ENCODE measurements around the gene TMEM135.

TMEM135 gene

DNA sequence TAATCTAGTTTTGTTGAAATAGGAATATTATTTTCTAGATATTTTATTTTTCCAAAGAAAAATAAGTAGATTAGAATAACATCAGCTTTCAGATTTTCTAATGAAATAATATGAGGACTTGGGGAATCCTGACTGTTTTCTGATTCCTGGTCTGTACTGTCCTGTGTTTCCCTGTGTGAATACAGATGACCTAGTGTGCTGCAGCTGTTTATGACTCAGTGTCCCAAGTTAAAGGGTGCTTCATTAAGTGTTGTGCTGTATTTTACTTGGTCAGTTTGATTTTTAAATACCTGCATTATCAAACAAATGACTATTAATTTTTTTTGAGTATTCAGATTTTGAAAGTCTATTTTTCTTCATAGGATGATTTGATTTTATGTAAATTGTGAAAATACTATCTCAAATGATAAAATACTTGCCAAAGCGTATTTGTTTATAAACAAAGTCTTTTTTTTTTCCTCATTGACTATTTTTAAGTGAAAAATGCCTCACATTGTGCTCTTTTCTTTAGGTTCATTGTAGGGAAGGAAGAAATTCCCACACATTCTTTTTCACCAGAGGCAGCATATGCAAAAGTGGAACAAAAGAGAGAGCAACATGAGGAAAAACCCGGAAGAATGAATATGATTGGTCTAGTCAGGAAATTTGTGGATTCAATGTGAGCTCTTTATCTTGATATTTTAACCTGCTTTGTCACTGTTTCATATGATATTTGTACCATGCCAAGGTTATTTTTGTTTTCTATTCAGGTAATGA lies 264.2 kb downstream of the TMEM135 start:
- Histone ChIP-seq H3K27me3 (ENCODE audit: control insufficient read depth in 2 of 2, insufficient read depth in 2 of 2, low read length in 2 of 2) (no peaks in the 10 kb centered on the region), H3K9ac (ENCODE audit: low read depth in 1 of 2, low read length in 2 of 2) (no peak overlapping the region), H3K9me3 (ENCODE audit: control insufficient read depth in 2 of 2, low read length in 2 of 2) (no peaks in the 10 kb centered on the region), H3K4me3 (ENCODE audit: low read length in 2 of 2) (no peak overlapping the region), H3K4me1 (ENCODE audit: control insufficient read depth in 2 of 2, insufficient read depth in 2 of 2, low read length in 2 of 2) (peaks cover 8 to 19% of the 10 kb centered on the region in 2 donors), H3K36me3 (ENCODE audit: control insufficient read depth in 2 of 2, insufficient read depth in 2 of 2, low read length in 2 of 2) (no peaks in the 10 kb centered on the region), H3K27ac (ENCODE audit: low read depth in 2 of 2, low read length in 2 of 2) (no peak overlapping the region)

DNA sequence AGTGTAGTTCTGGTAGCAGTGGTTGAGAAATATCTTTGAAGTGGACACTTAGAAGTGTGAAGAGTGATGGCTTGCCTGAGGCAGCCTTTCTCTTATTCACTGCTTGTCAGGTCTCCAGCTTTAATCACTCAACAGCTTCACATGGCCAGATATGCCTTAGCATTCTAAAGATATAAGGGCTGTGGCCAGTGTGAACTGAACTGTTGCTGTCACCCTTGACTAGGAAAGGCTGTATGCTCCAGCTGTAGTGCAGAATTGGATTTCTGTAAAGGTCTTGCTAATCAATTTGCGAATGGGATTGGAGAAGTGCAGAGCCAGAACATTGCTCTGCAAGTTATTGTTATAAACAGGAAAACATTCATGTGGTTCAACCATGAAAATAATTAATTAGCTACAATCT lies 266.7 kb downstream of the TMEM135 start:
- Histone ChIP-seq H3K4me3 (ENCODE audit: low read length in 2 of 2) (no peak overlapping the region), H3K27me3 (ENCODE audit: control insufficient read depth in 2 of 2, insufficient read depth in 2 of 2, low read length in 2 of 2) (no peaks in the 10 kb centered on the region), H3K9me3 (ENCODE audit: control insufficient read depth in 2 of 2, low read length in 2 of 2) (no peaks in the 10 kb centered on the region), H3K9ac (ENCODE audit: low read depth in 1 of 2, low read length in 2 of 2) (no peak overlapping the region), H3K4me1 (ENCODE audit: control insufficient read depth in 2 of 2, insufficient read depth in 2 of 2, low read length in 2 of 2) (peaks cover 8 to 16% of the 10 kb centered on the region in 2 donors), H3K27ac (ENCODE audit: low read depth in 2 of 2, low read length in 2 of 2) (no peak overlapping the region), H3K36me3 (ENCODE audit: control insufficient read depth in 2 of 2, insufficient read depth in 2 of 2, low read length in 2 of 2) (no peaks in the 10 kb centered on the region)

DNA sequence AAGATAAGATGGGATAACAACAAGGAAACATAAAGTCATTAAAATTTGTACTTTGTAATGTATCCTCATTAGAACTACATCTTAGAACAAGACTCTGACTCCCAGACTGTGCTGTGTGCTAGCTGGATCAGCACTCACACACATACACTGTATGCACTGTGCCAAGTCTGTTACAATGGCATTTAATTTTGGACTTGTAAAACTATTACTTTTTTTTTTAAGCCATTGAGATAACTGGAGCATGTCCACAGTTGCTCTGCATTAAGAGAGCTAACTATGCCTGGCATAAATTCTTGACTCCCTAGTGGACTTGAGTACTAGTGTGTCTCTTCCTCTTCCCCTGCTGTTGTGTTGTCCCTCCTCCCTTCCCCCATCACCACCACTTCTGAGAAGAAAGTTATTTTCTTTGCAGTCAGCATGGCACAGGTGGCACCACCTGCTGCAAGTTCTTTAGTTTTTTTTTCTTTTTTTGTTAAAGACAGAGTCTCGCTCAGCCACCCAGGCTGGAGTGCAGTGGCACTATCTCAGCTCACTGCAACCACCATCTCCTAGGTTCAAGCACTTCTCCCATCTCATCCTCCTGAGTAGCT lies 268.6 kb downstream of the TMEM135 start:
- Histone ChIP-seq H3K4me3 (ENCODE audit: low read length in 2 of 2) (no peak overlapping the region), H3K9me3 (ENCODE audit: control insufficient read depth in 2 of 2, low read length in 2 of 2) (no peaks in the 10 kb centered on the region), H3K4me1 (ENCODE audit: control insufficient read depth in 2 of 2, insufficient read depth in 2 of 2, low read length in 2 of 2) (peaks cover 0 to 2% of the 10 kb centered on the region in 2 donors), H3K27me3 (ENCODE audit: control insufficient read depth in 2 of 2, insufficient read depth in 2 of 2, low read length in 2 of 2) (no peaks in the 10 kb centered on the region), H3K36me3 (ENCODE audit: control insufficient read depth in 2 of 2, insufficient read depth in 2 of 2, low read length in 2 of 2) (no peaks in the 10 kb centered on the region), H3K27ac (ENCODE audit: low read depth in 2 of 2, low read length in 2 of 2) (no peak overlapping the region), H3K9ac (ENCODE audit: low read depth in 1 of 2, low read length in 2 of 2) (no peak overlapping the region)

DNA sequence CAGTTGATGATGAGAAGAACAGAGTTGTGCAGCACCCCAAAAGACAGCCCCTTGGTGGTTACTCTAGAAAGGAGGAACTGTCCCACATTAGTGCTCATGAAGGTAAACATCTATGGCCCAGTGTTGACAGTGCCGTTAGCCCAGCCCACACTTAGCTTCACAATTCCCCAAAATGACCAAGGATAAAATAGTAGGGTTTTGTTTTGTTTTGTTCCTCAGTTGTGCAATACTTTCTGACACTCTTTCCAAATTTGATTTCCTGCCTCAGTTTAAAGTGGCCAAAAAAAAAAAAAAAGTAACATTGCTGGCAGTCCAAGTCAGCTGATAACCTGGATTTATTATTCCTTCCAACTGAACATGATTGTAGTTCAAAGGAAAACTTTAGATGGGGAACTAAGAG lies 269.4 kb downstream of the TMEM135 start:
- Histone ChIP-seq H3K27ac (ENCODE audit: low read depth in 2 of 2, low read length in 2 of 2) (no peak overlapping the region), H3K4me1 (ENCODE audit: control insufficient read depth in 2 of 2, insufficient read depth in 2 of 2, low read length in 2 of 2) (no peaks in the 10 kb centered on the region), H3K4me3 (ENCODE audit: low read length in 2 of 2) (no peak overlapping the region), H3K36me3 (ENCODE audit: control insufficient read depth in 2 of 2, insufficient read depth in 2 of 2, low read length in 2 of 2) (no peaks in the 10 kb centered on the region), H3K9me3 (ENCODE audit: control insufficient read depth in 2 of 2, low read length in 2 of 2) (no peaks in the 10 kb centered on the region), H3K27me3 (ENCODE audit: control insufficient read depth in 2 of 2, insufficient read depth in 2 of 2, low read length in 2 of 2) (no peaks in the 10 kb centered on the region), H3K9ac (ENCODE audit: low read depth in 1 of 2, low read length in 2 of 2) (no peak overlapping the region)

DNA sequence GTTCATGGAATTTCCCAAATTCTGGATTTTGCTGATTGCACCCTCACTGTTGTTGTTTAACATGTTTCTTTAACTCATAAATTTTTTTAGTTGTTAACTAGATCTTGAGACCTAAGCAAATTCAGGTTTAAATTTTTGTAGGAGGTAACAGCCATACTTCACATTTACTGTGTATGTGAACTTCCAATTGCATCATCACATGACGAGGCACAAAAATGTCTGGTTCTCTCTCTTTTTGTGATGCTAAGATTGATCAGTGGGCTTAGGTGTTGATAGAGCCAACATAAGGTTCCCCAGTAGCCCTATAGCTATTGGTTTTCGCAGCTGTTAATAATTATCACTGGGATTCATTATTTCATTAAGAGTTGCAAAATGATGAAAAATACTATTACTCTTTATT lies 277.5 kb downstream of the TMEM135 start:
- Histone ChIP-seq H3K36me3 (ENCODE audit: control insufficient read depth in 2 of 2, insufficient read depth in 2 of 2, low read length in 2 of 2) (peaks cover 0 to 6% of the 10 kb centered on the region in 2 donors), H3K27me3 (ENCODE audit: control insufficient read depth in 2 of 2, insufficient read depth in 2 of 2, low read length in 2 of 2) (no peaks in the 10 kb centered on the region), H3K4me1 (ENCODE audit: control insufficient read depth in 2 of 2, insufficient read depth in 2 of 2, low read length in 2 of 2) (no peaks in the 10 kb centered on the region), H3K9me3 (ENCODE audit: control insufficient read depth in 2 of 2, low read length in 2 of 2) (no peaks in the 10 kb centered on the region), H3K4me3 (ENCODE audit: low read length in 2 of 2) (no peak overlapping the region), H3K27ac (ENCODE audit: low read depth in 2 of 2, low read length in 2 of 2) (no peak overlapping the region), H3K9ac (ENCODE audit: low read depth in 1 of 2, low read length in 2 of 2) (no peak overlapping the region)

DNA sequence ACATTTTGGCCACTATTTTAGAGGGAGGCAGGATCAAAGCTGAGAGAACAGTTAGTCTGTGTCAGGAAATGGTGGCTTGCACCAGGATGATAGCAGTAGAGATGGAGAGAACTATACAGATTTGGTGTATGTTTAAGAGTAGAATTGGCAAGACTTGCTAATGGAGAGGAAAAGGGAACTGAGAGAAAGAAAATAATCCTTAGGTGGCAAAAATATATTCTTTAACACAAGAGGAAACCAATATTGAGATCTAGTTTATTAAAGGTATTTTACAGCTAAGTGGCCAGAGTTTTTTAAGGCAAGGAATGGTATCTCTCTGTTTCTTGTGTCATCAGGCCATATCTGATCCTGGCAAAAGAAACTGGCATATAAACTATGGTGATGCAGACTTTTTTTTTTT lies 278.8 kb downstream of the TMEM135 start:
- no peak overlapping the region for H3K27ac ChIP-seq (ENCODE audit: low read depth in 2 of 2, low read length in 2 of 2)
- no peak overlapping the region for H3K9ac ChIP-seq (ENCODE audit: low read depth in 1 of 2, low read length in 2 of 2)
- H3K9me3 ChIP-seq (ENCODE audit: control insufficient read depth in 2 of 2, low read length in 2 of 2) = no peaks in the 10 kb centered on the region
- no peaks in the 10 kb centered on the region for H3K27me3 ChIP-seq (ENCODE audit: control insufficient read depth in 2 of 2, insufficient read depth in 2 of 2, low read length in 2 of 2)
- H3K4me1 ChIP-seq (ENCODE audit: control insufficient read depth in 2 of 2, insufficient read depth in 2 of 2, low read length in 2 of 2) = no peaks in the 10 kb centered on the region
- H3K4me3 ChIP-seq (ENCODE audit: low read length in 2 of 2) = no peak overlapping the region
- peaks cover 3 to 6% of the 10 kb centered on the region in 2 donors for H3K36me3 ChIP-seq (ENCODE audit: control insufficient read depth in 2 of 2, insufficient read depth in 2 of 2, low read length in 2 of 2)

DNA sequence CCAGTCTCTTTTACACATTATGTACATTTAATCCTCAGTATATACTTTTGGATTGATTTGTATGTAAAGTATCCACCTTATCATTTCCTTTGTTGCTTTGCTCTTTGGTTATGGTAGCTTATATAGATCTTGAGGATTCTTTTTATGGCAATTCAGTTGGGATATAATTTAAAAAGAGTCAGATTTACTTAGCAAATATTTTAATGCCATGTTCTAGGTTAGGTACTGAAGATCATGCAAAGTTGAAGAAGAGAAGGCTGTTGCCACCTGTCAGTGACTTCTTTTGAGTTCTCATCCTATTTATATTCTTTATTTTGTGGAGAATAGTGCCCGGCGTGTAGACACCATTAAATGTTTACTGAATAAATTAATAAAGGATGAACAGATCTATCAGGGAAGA lies 279.7 kb downstream of the TMEM135 start:
- Histone ChIP-seq H3K4me3 (ENCODE audit: low read length in 2 of 2) (no peak overlapping the region), H3K27ac (ENCODE audit: low read depth in 2 of 2, low read length in 2 of 2) (no peak overlapping the region), H3K27me3 (ENCODE audit: control insufficient read depth in 2 of 2, insufficient read depth in 2 of 2, low read length in 2 of 2) (no peaks in the 10 kb centered on the region), H3K36me3 (ENCODE audit: control insufficient read depth in 2 of 2, insufficient read depth in 2 of 2, low read length in 2 of 2) (peaks cover 7 to 10% of the 10 kb centered on the region in 2 donors), H3K4me1 (ENCODE audit: control insufficient read depth in 2 of 2, insufficient read depth in 2 of 2, low read length in 2 of 2) (no peaks in the 10 kb centered on the region), H3K9ac (ENCODE audit: low read depth in 1 of 2, low read length in 2 of 2) (no peak overlapping the region), H3K9me3 (ENCODE audit: control insufficient read depth in 2 of 2, low read length in 2 of 2) (no peaks in the 10 kb centered on the region)

DNA sequence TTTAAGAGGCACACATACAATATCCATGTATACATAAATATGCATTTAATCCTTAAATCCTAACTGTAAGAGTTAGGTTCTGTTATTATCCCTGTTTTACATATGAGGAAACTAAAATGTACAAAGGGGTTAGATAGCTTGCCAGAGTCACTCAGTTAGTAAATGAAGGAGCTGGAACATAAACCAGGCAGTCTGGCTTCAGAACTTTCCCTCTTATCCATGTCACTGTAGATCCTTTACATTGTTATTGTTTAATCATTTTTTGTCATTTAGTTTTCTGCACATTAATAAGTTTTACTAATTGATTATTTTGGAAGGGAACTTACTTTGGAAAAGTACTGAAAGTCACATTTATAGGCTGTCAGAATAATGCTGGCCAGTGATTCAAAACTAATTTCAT lies 282.4 kb downstream of the TMEM135 start:
- H3K27ac ChIP-seq (ENCODE audit: low read depth in 2 of 2, low read length in 2 of 2) = no peak overlapping the region
- H3K9me3 ChIP-seq (ENCODE audit: control insufficient read depth in 2 of 2, low read length in 2 of 2) = no peaks in the 10 kb centered on the region
- H3K36me3 ChIP-seq (ENCODE audit: control insufficient read depth in 2 of 2, insufficient read depth in 2 of 2, low read length in 2 of 2) = peaks cover 12 to 13% of the 10 kb centered on the region in 2 donors
- H3K4me3 ChIP-seq (ENCODE audit: low read length in 2 of 2) = no peak overlapping the region
- H3K27me3 ChIP-seq (ENCODE audit: control insufficient read depth in 2 of 2, insufficient read depth in 2 of 2, low read length in 2 of 2) = no peaks in the 10 kb centered on the region
- no peaks in the 10 kb centered on the region for H3K4me1 ChIP-seq (ENCODE audit: control insufficient read depth in 2 of 2, insufficient read depth in 2 of 2, low read length in 2 of 2)
- no peak overlapping the region for H3K9ac ChIP-seq (ENCODE audit: low read depth in 1 of 2, low read length in 2 of 2)

DNA sequence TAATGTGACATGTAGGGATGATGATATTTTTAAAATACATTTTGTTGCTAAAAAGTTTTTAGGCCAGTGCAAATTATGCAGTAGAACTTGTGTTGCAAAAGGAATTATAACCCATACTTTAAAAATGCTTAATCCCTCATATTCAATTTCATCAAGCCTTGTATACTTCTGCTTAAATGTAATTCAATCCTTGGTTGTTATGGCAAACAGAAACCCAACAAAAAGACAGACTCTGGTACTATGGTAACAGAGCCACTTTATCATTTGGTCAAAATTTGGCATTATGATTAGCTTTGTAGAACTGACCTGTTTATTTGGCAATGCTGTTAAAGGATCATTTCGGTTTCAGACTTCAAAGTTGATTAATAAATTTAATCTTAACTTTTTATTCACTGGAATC lies 284.8 kb downstream of the TMEM135 start:
- no peak overlapping the region for H3K4me3 ChIP-seq (ENCODE audit: low read length in 2 of 2)
- no peaks in the 10 kb centered on the region for H3K27me3 ChIP-seq (ENCODE audit: control insufficient read depth in 2 of 2, insufficient read depth in 2 of 2, low read length in 2 of 2)
- no peaks in the 10 kb centered on the region for H3K9me3 ChIP-seq (ENCODE audit: control insufficient read depth in 2 of 2, low read length in 2 of 2)
- H3K9ac ChIP-seq (ENCODE audit: low read depth in 1 of 2, low read length in 2 of 2) = no peak overlapping the region
- H3K27ac ChIP-seq (ENCODE audit: low read depth in 2 of 2, low read length in 2 of 2) = no peak overlapping the region
- peaks cover 12 to 13% of the 10 kb centered on the region in 2 donors for H3K36me3 ChIP-seq (ENCODE audit: control insufficient read depth in 2 of 2, insufficient read depth in 2 of 2, low read length in 2 of 2)
- H3K4me1 ChIP-seq (ENCODE audit: control insufficient read depth in 2 of 2, insufficient read depth in 2 of 2, low read length in 2 of 2) = no peaks in the 10 kb centered on the region

DNA sequence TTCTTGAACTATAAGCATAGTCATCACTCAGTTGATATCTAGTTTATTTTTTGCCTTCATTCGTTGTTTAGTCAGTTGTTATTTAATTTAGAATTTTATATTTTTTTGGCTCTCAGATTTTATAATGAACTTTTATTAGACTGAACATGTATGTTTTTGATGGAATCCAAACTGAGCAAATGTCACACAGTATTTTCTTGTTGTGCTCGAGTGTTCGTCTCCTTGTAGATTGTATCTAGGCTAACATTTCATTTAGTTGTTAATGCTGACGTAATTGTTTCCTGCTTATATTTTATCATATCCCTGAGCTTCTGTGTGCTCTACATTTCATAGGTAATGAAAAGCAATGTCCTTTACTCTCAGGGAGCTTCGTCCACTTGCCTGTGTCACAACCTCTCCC lies 286.2 kb downstream of the TMEM135 start:
- Histone ChIP-seq H3K4me3 (ENCODE audit: low read length in 2 of 2) (no peak overlapping the region), H3K9me3 (ENCODE audit: control insufficient read depth in 2 of 2, low read length in 2 of 2) (no peaks in the 10 kb centered on the region), H3K27me3 (ENCODE audit: control insufficient read depth in 2 of 2, insufficient read depth in 2 of 2, low read length in 2 of 2) (no peaks in the 10 kb centered on the region), H3K36me3 (ENCODE audit: control insufficient read depth in 2 of 2, insufficient read depth in 2 of 2, low read length in 2 of 2) (peaks cover 12 to 13% of the 10 kb centered on the region in 2 donors), H3K4me1 (ENCODE audit: control insufficient read depth in 2 of 2, insufficient read depth in 2 of 2, low read length in 2 of 2) (no peaks in the 10 kb centered on the region), H3K27ac (ENCODE audit: low read depth in 2 of 2, low read length in 2 of 2) (no peak overlapping the region), H3K9ac (ENCODE audit: low read depth in 1 of 2, low read length in 2 of 2) (no peak overlapping the region)

Measured in mucosa of rectum (tissue), 2 donors.